HG02571 (cell line): ENCODE results near the gene DAAM2.

Source experiments
- ATAC-seq: cut with Tn5 transposase; IDR thresholded peaks from one replicate; pipeline ENCODE4 v1.9.1; 2021; ENCODE audit warnings: mild to moderate bottlenecking, moderate library complexity; ENCODE audit not compliant: unreplicated experiment

DAAM2 gene

GRCh38 chr6:39816747-39817146 lies 24.6 kb downstream of the DAAM2 start:
- no peak for ATAC-seq

- ATAC-seq, result no peak
Measured at GRCh38 chr6:39818695-39819094, 26.5 kb downstream of the DAAM2 start.

GRCh38 chr6:39819228-39819627 lies 27.1 kb downstream of the DAAM2 start:
- no peak for ATAC-seq

- no peak for ATAC-seq
Measured at GRCh38 chr6:39819676-39820075, 27.5 kb downstream of the DAAM2 start.

GRCh38 chr6:39820553-39820952 lies 28.4 kb downstream of the DAAM2 start:
- no peak for ATAC-seq

GRCh38 chr6:39821046-39821740 lies 29.0 kb downstream of the DAAM2 start:
- ATAC-seq, result no peak

GRCh38 chr6:39821742-39822532 lies 29.8 kb downstream of the DAAM2 start:
- ATAC-seq, result no peak

GRCh38 chr6:39822846-39823815 lies 31.0 kb downstream of the DAAM2 start:
- ATAC-seq, result no peak

GRCh38 chr6:39824030-39824926 lies 32.1 kb downstream of the DAAM2 start:
- no peak for ATAC-seq

GRCh38 chr6:39829331-39829730 lies 37.2 kb downstream of the DAAM2 start:
- ATAC-seq, result no peak

GRCh38 chr6:39830444-39830843 lies 38.3 kb downstream of the DAAM2 start:
- no peak for ATAC-seq

GRCh38 chr6:39831701-39832100 lies 39.5 kb downstream of the DAAM2 start:
- ATAC-seq, result no peak

- ATAC-seq, result no peak
Measured at GRCh38 chr6:39834278-39834677, 42.1 kb downstream of the DAAM2 start.

- no peak for ATAC-seq
Measured at GRCh38 chr6:39834866-39835265, 42.7 kb downstream of the DAAM2 start.

- ATAC-seq, result no peak
Measured at GRCh38 chr6:39835821-39836295, 43.7 kb downstream of the DAAM2 start.

GRCh38 chr6:39836606-39837005 lies 44.4 kb downstream of the DAAM2 start:
- no peak for ATAC-seq

GRCh38 chr6:39839445-39839844 lies 47.3 kb downstream of the DAAM2 start:
- ATAC-seq, result no peak

GRCh38 chr6:39840781-39841180 lies 48.6 kb downstream of the DAAM2 start:
- ATAC-seq, result no peak

GRCh38 chr6:39841291-39841690 lies 49.1 kb downstream of the DAAM2 start:
- no peak for ATAC-seq

GRCh38 chr6:39841923-39842322 lies 49.7 kb downstream of the DAAM2 start:
- ATAC-seq, result no peak
